SK-N-MC (cell line): ENCODE measurements around the gene YIPF5.
A peak's percentile ranks its signal among the peaks of the same experiment; 100 is the strongest.

ENCODE experiments used
- DNase-seq: peaks from one replicate; pipeline ENCODE4 v3.0.0-alpha.2; 2011; ENCODE audit warnings: low read depth, low spot score
- H3K27ac ChIP-seq: fragments of 200-600 bp; sonication (generic); 2 replicates; pipeline ENCODE4 v1.5.1; 2016; ENCODE audit warnings: mixed run types
- H3K36me3 ChIP-seq: fragments of 200-600 bp; sonication (generic); 2 replicates; pipeline ENCODE4 v1.6.1; 2017; ENCODE audit warnings: antibody characterized with exemption, low read length, mixed read lengths; ENCODE audit not compliant: insufficient read depth
- H3K4me3 ChIP-seq: fragments of 200-600 bp; sonication (generic); 2 replicates; pipeline ENCODE4 v1.5.1; 2016
- H3K9ac ChIP-seq: fragments of 200-600 bp; sonication (generic); 2 replicates; pipeline ENCODE4 v1.8.0; 2017; ENCODE audit warnings: mixed run types, mixed read lengths; ENCODE audit not compliant: insufficient read length
- H3K9me3 ChIP-seq: fragments of 200-600 bp; sonication (generic); 2 replicates; pipeline ENCODE4 v1.6.1; 2017; ENCODE audit warnings: low read depth, mild to moderate bottlenecking, antibody characterized with exemption, low read length, moderate library complexity, mixed read lengths
- EZH2 ChIP-seq: fragments of 200-600 bp; sonication (generic); IDR thresholded peaks from one replicate; pipeline ENCODE4 v1.6.1; 2017; ENCODE audit warnings: antibody characterized with exemption
- FOXP2 ChIP-seq: optimal IDR thresholded peaks from 2 replicates; pipeline ENCODE3; 2011; ENCODE audit warnings: mild to moderate bottlenecking, moderate library complexity; ENCODE audit not compliant: insufficient read depth; ENCODE audit errors: extremely low read length, control extremely low read depth
- POLR2AphosphoS5 ChIP-seq: IDR thresholded peaks from 2 replicates; pipeline ENCODE4 v1.6.1; 2012; ENCODE audit warnings: mild to moderate bottlenecking, low read depth, low read length, borderline replicate concordance

The YIPF5 gene

DNA sequence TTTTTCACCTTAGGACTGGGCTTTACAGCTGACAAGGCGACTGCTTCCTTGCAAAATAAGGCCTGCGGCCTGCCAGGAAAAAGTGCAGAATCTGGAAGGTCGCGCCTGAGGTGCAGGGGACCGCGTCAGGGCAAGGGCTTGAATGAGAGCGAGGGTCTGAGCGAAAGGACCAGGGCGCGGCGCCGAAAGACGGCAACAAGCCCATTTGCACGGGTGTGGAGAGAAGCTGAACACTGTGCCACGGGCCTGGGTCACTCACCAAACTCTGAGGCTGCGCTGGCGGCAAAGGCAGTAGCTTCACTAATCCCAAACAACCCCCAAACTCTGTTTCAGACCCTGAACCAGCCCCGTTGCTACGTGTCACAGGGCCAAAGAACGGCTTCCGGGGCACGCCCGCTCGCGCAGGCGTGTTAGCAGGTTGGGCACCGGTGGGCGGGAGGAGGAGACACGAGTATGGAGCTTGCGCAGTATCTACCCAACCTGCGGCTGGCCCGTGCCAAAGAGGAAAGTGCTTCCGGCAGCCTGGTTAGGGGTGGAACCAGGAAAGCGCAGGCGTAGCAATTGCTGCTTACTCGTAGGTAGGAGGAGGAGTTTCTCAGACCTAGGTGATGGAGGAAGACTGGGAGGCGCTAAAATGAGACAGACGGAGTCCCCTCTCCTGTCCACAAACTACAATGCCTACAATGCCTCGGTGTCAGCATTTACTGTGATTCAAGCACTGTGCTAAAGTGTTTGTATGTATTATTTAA, at the start of gene YIPF5, which contains the start of gene KCTD16:
Gene YIPF5 (minus strand): TSS at position 384 of the 749 bp plus-strand sequence. CDS start 704 bp downstream, outside the sequence.
Gene KCTD16 (plus strand): TSS at position 598 of the 749 bp plus-strand sequence.
- Histone ChIP-seq H3K9ac (peak within 1 kb of the TSS; percentile 85), H3K36me3 (peaks cover 23% of the 10 kb centered on the region), H3K9me3 (no peaks in the 10 kb centered on the region), H3K4me3 (peak within 1 kb of the TSS; percentile 89), H3K27ac (no peak within 1 kb of the TSS)
- peak; percentile 88 for DNase-seq
- TF ChIP-seq POLR2AphosphoS5 (peak; percentile 90), EZH2 (no peak), FOXP2 (peak; percentile 72)

DNA sequence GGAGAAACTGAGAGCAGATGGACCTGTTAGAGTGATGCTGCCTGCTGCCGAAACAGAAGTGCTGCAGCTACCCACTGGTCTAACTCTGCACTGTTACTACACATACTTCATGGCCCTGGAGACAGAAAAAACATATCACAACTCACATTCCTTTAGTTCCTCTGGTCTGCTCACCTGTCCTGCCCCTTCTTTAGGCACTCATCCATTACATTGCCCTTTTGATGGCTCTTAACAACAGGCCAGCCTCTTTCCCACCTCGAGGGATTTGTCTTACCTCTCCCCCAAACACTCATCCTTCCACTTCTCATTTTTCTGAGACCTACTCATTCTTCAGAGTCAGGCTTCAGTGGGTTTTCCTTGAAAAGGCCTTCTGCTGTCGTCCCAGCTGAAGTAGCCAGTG, 49.4 kb upstream of the YIPF5 start:
- H3K4me3 ChIP-seq, result no peak overlapping the region
- H3K27ac ChIP-seq, result no peak overlapping the region
- no peaks in the 10 kb centered on the region for H3K9me3 ChIP-seq
- TF ChIP-seq EZH2 (no peak), POLR2AphosphoS5 (no peak), FOXP2 (no peak)
- H3K9ac ChIP-seq, result no peak overlapping the region
- H3K36me3 ChIP-seq, result no peaks in the 10 kb centered on the region
- no peak for DNase-seq

GRCh38 chr5:144210655-144211054, 40.2 kb upstream of the YIPF5 start:
- H3K4me3 ChIP-seq, result no peak overlapping the region
- no peak overlapping the region for H3K9ac ChIP-seq
- TF ChIP-seq POLR2AphosphoS5, result no peak
- TF ChIP-seq FOXP2, result no peak
- TF ChIP-seq EZH2, result no peak
- no peak for DNase-seq
- H3K9me3 ChIP-seq, result no peaks in the 10 kb centered on the region
- H3K27ac ChIP-seq, result no peak overlapping the region
- no peaks in the 10 kb centered on the region for H3K36me3 ChIP-seq

GRCh38 chr5:144209361-144209760, 38.9 kb upstream of the YIPF5 start:
- TF ChIP-seq POLR2AphosphoS5 (no peak), EZH2 (no peak), FOXP2 (no peak)
- Histone ChIP-seq H3K9me3 (no peaks in the 10 kb centered on the region), H3K27ac (no peak overlapping the region), H3K9ac (no peak overlapping the region), H3K4me3 (no peak overlapping the region), H3K36me3 (no peaks in the 10 kb centered on the region)
- DNase-seq, result no peak

- no peak overlapping the region for H3K27ac ChIP-seq
- no peaks in the 10 kb centered on the region for H3K36me3 ChIP-seq
- no peak for DNase-seq
- H3K9ac ChIP-seq, result no peak overlapping the region
- TF ChIP-seq POLR2AphosphoS5, result no peak
- no peak overlapping the region for H3K4me3 ChIP-seq
- no peaks in the 10 kb centered on the region for H3K9me3 ChIP-seq
Measured at GRCh38 chr5:144207875-144208444, 37.5 kb upstream of the YIPF5 start.

- Histone ChIP-seq H3K36me3 (no peaks in the 10 kb centered on the region), H3K4me3 (no peak overlapping the region), H3K9me3 (no peaks in the 10 kb centered on the region), H3K9ac (no peak overlapping the region), H3K27ac (no peak overlapping the region)
- no peak for DNase-seq
- TF ChIP-seq EZH2 (no peak), POLR2AphosphoS5 (no peak), FOXP2 (no peak)
Measured at GRCh38 chr5:144206141-144206540, 35.7 kb upstream of the YIPF5 start.

GRCh38 chr5:144205141-144205551, 34.7 kb upstream of the YIPF5 start:
- Histone ChIP-seq H3K36me3 (no peaks in the 10 kb centered on the region), H3K9me3 (no peaks in the 10 kb centered on the region), H3K4me3 (peak overlapping the region; percentile 50), H3K27ac (no peak overlapping the region), H3K9ac (no peak overlapping the region)
- TF ChIP-seq EZH2 (no peak), POLR2AphosphoS5 (no peak), FOXP2 (no peak)
- no peak for DNase-seq

DNA sequence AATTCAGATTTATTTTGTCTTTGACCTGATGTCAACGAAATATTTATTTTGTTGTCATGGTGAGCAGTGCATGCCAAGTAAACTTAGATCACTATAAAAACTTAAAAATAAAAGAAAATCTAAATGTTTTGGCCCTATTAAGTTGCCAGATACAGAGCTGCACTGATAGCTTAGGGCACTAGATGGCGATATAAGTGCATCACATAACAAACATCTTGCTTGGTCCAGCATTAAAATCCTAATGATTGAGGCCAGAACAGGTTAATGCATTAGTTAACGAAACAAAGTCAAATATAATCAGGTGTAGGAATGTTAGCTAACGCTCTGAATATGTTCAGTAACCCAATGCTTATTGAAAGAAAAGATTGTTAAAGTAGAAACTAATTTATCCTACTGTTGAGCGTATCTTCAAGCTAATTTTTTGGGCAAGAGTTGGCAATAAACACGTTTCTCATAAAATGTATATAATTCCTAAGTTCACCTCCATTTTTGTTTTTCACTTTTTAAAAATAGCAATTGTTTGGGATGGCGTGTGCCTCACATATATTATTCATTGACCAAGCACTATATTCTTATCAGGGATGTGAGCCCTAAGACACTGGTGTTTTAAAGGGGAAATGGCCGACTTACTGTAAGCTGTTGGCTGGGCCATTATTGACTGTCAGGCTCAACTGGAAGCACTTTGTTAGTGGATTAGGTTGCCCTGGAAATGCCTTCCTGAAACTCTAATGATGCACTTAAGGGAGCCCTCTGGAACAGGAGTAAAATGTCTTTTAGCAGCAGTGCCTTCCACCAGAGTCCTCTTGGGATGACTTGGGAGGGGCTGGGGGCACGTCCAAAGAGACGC, 33.5 kb upstream of the YIPF5 start:
- DNase-seq, result peak; percentile 62
- TF ChIP-seq FOXP2 (no peak), EZH2 (no peak), POLR2AphosphoS5 (no peak)
- H3K9me3 ChIP-seq, result no peaks in the 10 kb centered on the region
- H3K4me3 ChIP-seq, result no peak overlapping the region
- H3K27ac ChIP-seq, result no peak overlapping the region
- no peaks in the 10 kb centered on the region for H3K36me3 ChIP-seq
- no peak overlapping the region for H3K9ac ChIP-seq
